ENCODE data around the gene ZZZ3. TPM values are rescaled to one million over a fixed set of nuclear protein-coding genes. Genes with fewer than 3 reads are reported as not detected.
"Not testable (repeated sequence)": the region's sequence is repeated elsewhere in the genome, so short reads cannot be mapped to it uniquely, and the experiment has no call there.

The ZZZ3 gene
- total RNA-seq: 100 to 1,000 TPM in 1 of 2 donors, 10 to 100 TPM in 1; 77.9 to 121 TPM
- polyA plus RNA-seq (ENCODE audit: insufficient read length in 2 of 2): 10 to 100 TPM; 32.7 to 43.3 TPM
- long read RNA-seq, donor 1, full-length matches to known transcripts: 5 of 5 reads
- long read RNA-seq, donor 1, partial matches to known transcripts: 0 of 5 reads
- long read RNA-seq, donor 1, other reads (novel, unspliced or antisense): 0 of 5 reads
- long read RNA-seq, donor 2, partial matches to known transcripts: 0 of 3 reads
- long read RNA-seq, donor 2, other reads (novel, unspliced or antisense): 0 of 3 reads
- long read RNA-seq, donor 3, partial matches to known transcripts: 0 of 2 reads
- long read RNA-seq, donor 3, other reads (novel, unspliced or antisense): 0 of 2 reads
- long read RNA-seq, donor 4, partial matches to known transcripts: 0 of 6 reads
- long read RNA-seq, donor 4, other reads (novel, unspliced or antisense): 0 of 6 reads

DNA sequence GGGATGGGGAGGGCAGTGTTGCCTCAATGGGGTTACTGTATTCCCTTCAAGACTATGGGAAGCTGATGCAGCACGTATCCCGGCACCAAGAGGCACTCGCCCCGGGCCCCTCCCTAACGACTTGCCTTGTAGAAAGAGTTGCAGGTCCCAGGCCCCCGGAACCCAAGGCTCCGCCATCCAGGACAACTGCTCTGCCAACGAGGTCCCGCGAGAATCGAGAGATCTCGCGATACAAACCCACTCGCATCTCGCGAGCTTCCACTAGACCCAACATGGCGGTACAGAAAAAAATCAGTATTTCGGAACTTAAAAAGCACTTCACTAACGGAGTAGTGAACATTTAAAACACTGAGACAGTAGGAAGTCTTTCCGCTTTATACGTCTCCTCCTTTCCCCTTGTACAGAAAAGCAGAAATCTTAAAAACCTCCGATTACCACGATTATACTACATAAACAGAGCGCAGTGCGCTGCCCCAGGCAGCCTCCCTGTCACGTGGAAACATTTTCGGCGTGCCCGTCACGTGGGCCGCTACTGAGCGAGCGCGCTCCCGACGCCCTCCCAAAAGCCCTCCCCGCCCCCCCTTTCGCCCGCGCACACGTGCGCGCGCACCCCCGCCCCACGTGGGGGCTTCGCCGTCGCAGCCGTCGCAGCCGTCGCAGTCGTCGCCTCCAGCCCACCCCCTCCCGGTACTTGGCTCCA is at the start of gene ZZZ3:
Gene ZZZ3 (minus strand): TSS at position 199 of the 700 bp plus-strand sequence. CDS start 49,304 bp downstream, outside the sequence.
- DNase-seq (ENCODE audit: low read depth in 4 of 6, low spot score in 6 of 6): peak; percentile 94 to 99 (median 98)
- under 1% methylated on average over 40 of the region's 56 CpGs for WGBS (ENCODE audit: insufficient coverage)
- Histone ChIP-seq H3K9me3 (ENCODE audit: control insufficient read depth, insufficient read depth, low read length) (no peaks in the 10 kb centered on the region), H3K27ac (ENCODE audit: low read depth, low read length) (peak within 1 kb of the TSS; percentile 95), H3K36me3 (ENCODE audit: control insufficient read depth, insufficient read depth, low read length) (peaks cover 5% of the 10 kb centered on the region), H3K4me1 (ENCODE audit: control insufficient read depth, insufficient read depth, low read length) (peaks cover 10% of the 10 kb centered on the region), H3K27me3 (ENCODE audit: control insufficient read depth, insufficient read depth, low read length) (no peaks in the 10 kb centered on the region), H3K4me3 (ENCODE audit: low read depth, low read length) (peak within 1 kb of the TSS; percentile 91)

DNA sequence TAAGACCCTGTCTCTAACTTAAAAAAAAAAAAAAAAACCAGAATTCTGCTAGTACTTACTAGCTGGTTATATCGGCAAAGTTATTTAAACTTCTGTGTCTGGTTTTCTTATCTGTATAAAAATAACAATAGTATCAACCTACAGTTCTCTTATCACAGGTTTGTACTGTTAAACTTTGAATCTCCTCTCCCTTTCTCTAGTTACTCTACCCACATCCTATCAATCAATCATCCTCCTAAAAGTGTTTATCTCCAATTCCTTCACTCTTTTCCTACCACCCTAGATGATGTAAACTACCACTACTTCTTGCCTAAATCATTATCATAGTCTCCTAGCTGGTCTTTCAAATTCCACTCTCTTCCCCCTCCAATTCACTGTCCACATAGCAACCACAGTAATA is 49.6 kb upstream of the ZZZ3 start:
- DNase-seq (ENCODE audit: low read depth in 4 of 6, low spot score in 6 of 6): no peak
- Histone ChIP-seq H3K36me3 (ENCODE audit: control insufficient read depth, insufficient read depth, low read length) (peaks cover 9% of the 10 kb centered on the region), H3K4me3 (ENCODE audit: low read depth, low read length) (no peak overlapping the region), H3K9me3 (ENCODE audit: control insufficient read depth, insufficient read depth, low read length) (no peaks in the 10 kb centered on the region), H3K4me1 (ENCODE audit: control insufficient read depth, insufficient read depth, low read length) (no peaks in the 10 kb centered on the region), H3K27me3 (ENCODE audit: control insufficient read depth, insufficient read depth, low read length) (no peaks in the 10 kb centered on the region), H3K27ac (ENCODE audit: low read depth, low read length) (no peak overlapping the region)
- WGBS (ENCODE audit: insufficient coverage): no CpG with 5 or more reads among the region's 1 CpG

DNA sequence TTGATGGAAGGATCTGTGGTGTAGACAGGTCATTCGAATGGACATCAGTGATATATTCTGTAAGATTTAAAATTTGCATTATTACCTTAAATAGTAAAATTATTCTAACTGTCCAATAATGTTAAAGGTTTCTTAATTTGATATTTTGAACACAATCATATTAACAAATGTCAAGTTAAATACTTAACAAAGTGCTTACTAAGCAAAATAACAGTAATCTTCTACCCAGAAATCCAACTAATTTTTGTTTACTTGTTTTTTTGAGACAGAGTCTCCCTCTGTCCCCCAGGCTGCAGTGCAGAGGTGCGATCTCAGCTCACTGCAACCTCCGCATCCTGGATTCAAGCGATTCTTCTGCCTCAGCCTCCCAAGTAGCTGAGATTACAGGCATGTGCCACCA is 43.2 kb upstream of the ZZZ3 start:
- no peak overlapping the region for H3K4me3 ChIP-seq (ENCODE audit: low read depth, low read length)
- DNase-seq (ENCODE audit: low read depth in 4 of 6, low spot score in 6 of 6): no peak
- H3K9me3 ChIP-seq (ENCODE audit: control insufficient read depth, insufficient read depth, low read length): no peaks in the 10 kb centered on the region
- peaks cover 30% of the 10 kb centered on the region for H3K36me3 ChIP-seq (ENCODE audit: control insufficient read depth, insufficient read depth, low read length)
- no CpG with 5 or more reads among the region's 4 CpGs for WGBS (ENCODE audit: insufficient coverage)
- no peak overlapping the region for H3K27ac ChIP-seq (ENCODE audit: low read depth, low read length)
- H3K4me1 ChIP-seq (ENCODE audit: control insufficient read depth, insufficient read depth, low read length): no peaks in the 10 kb centered on the region
- H3K27me3 ChIP-seq (ENCODE audit: control insufficient read depth, insufficient read depth, low read length): no peaks in the 10 kb centered on the region

DNA sequence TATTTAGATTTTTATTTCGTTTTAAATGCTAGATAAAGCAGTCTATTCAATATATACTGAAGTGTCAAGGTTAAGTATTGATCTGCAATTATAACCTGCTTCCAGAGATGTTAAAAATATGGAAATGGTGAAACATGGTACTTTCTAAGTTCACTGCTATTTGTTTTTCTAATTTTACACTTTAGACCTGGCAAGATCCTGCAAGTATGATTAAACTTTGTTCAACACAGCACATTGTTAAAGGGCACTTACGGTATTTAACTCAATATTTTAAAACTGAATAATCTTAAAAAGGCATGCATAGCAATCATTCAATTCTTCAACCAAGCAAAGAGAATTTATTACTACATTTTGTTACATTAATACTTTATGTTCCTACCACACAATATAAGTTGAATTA is 35.7 kb upstream of the ZZZ3 start:
- H3K27ac ChIP-seq (ENCODE audit: low read depth, low read length): no peak overlapping the region
- peaks cover 47% of the 10 kb centered on the region for H3K36me3 ChIP-seq (ENCODE audit: control insufficient read depth, insufficient read depth, low read length)
- H3K27me3 ChIP-seq (ENCODE audit: control insufficient read depth, insufficient read depth, low read length): no peaks in the 10 kb centered on the region
- H3K4me3 ChIP-seq (ENCODE audit: low read depth, low read length): no peak overlapping the region
- no peaks in the 10 kb centered on the region for H3K4me1 ChIP-seq (ENCODE audit: control insufficient read depth, insufficient read depth, low read length)
- H3K9me3 ChIP-seq (ENCODE audit: control insufficient read depth, insufficient read depth, low read length): no peaks in the 10 kb centered on the region
- DNase-seq (ENCODE audit: low read depth in 4 of 6, low spot score in 6 of 6): no peak
- WGBS (ENCODE audit: insufficient coverage): no CpG with 5 or more reads among the region's 2 CpGs

DNA sequence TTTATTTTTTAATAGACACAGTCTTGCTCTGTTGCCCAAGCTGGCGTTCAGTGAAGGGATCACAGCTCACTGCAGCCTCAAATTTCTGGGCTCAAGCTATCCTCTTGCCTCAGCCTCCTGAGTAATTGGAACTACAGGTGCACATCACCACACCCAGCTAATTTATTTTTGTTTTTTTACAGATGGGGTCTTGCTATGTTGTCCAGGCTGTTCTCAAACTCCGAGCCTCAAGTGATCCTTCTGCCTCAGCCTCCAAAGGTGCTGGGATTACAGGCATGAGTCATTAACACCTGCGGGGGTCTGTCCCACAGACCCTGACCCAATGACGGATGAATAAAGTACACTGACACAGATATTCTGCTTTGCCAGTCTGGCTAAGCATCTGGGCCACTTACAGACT is 33.6 kb upstream of the ZZZ3 start:
- peaks cover 51% of the 10 kb centered on the region for H3K36me3 ChIP-seq (ENCODE audit: control insufficient read depth, insufficient read depth, low read length)
- no peaks in the 10 kb centered on the region for H3K4me1 ChIP-seq (ENCODE audit: control insufficient read depth, insufficient read depth, low read length)
- no peaks in the 10 kb centered on the region for H3K27me3 ChIP-seq (ENCODE audit: control insufficient read depth, insufficient read depth, low read length)
- DNase-seq (ENCODE audit: low read depth in 4 of 6, low spot score in 6 of 6): no peak
- WGBS (ENCODE audit: insufficient coverage): 100% methylated on average over 4 of the region's 4 CpGs
- no peak overlapping the region for H3K27ac ChIP-seq (ENCODE audit: low read depth, low read length)
- H3K9me3 ChIP-seq (ENCODE audit: control insufficient read depth, insufficient read depth, low read length): no peaks in the 10 kb centered on the region
- no peak overlapping the region for H3K4me3 ChIP-seq (ENCODE audit: low read depth, low read length)

DNA sequence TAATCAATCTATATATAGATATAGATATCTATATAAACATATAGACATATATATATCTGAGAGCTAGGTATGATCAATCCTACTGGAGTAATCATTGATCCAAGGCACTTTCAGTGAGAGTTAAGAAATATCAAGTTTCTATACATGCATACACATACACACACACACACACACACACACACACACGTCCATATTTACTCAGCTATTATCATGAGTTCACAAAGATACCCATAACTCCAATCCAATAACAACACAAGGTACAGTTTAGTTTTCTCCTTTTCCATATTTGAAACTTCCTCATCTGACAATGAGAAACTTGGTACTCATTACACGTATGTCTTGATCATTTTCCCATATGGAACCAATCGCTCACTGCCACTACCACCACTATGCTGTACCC is 27.3 kb upstream of the ZZZ3 start:
- H3K36me3 ChIP-seq (ENCODE audit: control insufficient read depth, insufficient read depth, low read length): peaks cover 20% of the 10 kb centered on the region
- H3K27ac ChIP-seq (ENCODE audit: low read depth, low read length): no peak overlapping the region
- 93% methylated on average over 3 of the region's 3 CpGs for WGBS (ENCODE audit: insufficient coverage)
- no peak for DNase-seq (ENCODE audit: low read depth in 4 of 6, low spot score in 6 of 6)
- no peaks in the 10 kb centered on the region for H3K27me3 ChIP-seq (ENCODE audit: control insufficient read depth, insufficient read depth, low read length)
- H3K4me1 ChIP-seq (ENCODE audit: control insufficient read depth, insufficient read depth, low read length): no peaks in the 10 kb centered on the region
- no peak overlapping the region for H3K4me3 ChIP-seq (ENCODE audit: low read depth, low read length)
- no peaks in the 10 kb centered on the region for H3K9me3 ChIP-seq (ENCODE audit: control insufficient read depth, insufficient read depth, low read length)

DNA sequence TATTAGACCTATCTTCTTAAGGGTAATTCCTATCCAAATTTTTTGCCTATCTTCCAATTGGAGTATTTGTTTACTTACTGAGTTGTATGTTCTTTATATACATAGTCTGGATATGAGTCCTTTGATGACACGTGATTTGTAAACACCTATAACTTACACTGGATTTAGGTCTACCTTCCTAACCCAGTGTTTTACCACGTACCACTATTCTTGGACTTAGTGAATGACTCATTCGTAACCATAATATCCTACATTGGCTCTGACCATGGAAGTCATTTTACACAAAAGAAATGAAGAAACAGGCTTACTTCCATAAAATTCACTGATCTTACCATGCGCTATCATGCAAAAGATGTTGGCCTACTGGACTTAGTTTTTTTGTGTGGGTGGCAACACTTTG is 23.9 kb upstream of the ZZZ3 start:
- peaks cover 4% of the 10 kb centered on the region for H3K36me3 ChIP-seq (ENCODE audit: control insufficient read depth, insufficient read depth, low read length)
- H3K27ac ChIP-seq (ENCODE audit: low read depth, low read length): no peak overlapping the region
- H3K4me1 ChIP-seq (ENCODE audit: control insufficient read depth, insufficient read depth, low read length): no peaks in the 10 kb centered on the region
- no peaks in the 10 kb centered on the region for H3K27me3 ChIP-seq (ENCODE audit: control insufficient read depth, insufficient read depth, low read length)
- no peak overlapping the region for H3K4me3 ChIP-seq (ENCODE audit: low read depth, low read length)
- 94% methylated on average over 2 of the region's 4 CpGs for WGBS (ENCODE audit: insufficient coverage)
- no peaks in the 10 kb centered on the region for H3K9me3 ChIP-seq (ENCODE audit: control insufficient read depth, insufficient read depth, low read length)
- no peak for DNase-seq (ENCODE audit: low read depth in 4 of 6, low spot score in 6 of 6)

DNA sequence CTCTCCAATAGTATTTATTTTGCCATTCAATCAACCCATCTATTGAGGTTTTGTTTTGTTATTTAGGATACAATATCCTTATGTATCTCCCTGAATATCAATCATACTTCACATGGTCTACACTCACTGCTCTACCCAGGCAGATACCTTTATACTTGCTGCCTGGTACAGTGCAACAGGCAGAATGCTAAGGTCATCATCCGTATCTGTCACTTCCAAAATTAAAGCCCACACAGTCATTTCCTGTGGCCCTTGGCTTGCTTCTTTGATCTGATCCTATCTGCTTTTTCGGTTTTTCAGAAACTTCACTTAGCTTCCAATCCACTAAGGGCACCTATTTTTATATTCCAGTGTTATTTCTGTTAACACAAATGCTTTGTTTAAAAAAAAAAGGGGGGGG is 22.3 kb upstream of the ZZZ3 start:
- H3K27ac ChIP-seq (ENCODE audit: low read depth, low read length): no peak overlapping the region
- DNase-seq (ENCODE audit: low read depth in 4 of 6, low spot score in 6 of 6): no peak
- WGBS (ENCODE audit: insufficient coverage): 100% methylated on average over 1 of the region's 2 CpGs
- H3K4me3 ChIP-seq (ENCODE audit: low read depth, low read length): no peak overlapping the region
- no peaks in the 10 kb centered on the region for H3K27me3 ChIP-seq (ENCODE audit: control insufficient read depth, insufficient read depth, low read length)
- no peaks in the 10 kb centered on the region for H3K4me1 ChIP-seq (ENCODE audit: control insufficient read depth, insufficient read depth, low read length)
- no peaks in the 10 kb centered on the region for H3K9me3 ChIP-seq (ENCODE audit: control insufficient read depth, insufficient read depth, low read length)
- peaks cover 4% of the 10 kb centered on the region for H3K36me3 ChIP-seq (ENCODE audit: control insufficient read depth, insufficient read depth, low read length)

DNA sequence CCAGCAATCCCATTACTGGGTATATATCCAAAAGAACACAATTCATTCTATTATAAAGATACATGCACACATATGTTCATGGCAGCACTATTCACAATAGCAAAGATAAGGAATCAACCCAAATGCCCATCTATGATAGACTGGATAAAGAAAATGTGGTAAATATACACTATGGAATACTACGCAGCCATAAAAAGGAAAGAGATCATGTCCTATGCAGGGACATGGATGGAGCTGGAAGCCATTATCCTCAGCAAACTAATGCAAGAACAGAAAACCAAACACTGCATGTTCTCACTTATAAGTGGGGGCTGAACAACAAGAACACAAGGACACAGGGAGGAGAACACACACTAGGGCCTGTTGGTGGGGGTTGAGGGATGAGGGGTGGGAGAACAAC is 17.2 kb upstream of the ZZZ3 start:
- peaks cover 10% of the 10 kb centered on the region for H3K36me3 ChIP-seq (ENCODE audit: control insufficient read depth, insufficient read depth, low read length)
- H3K4me1 ChIP-seq (ENCODE audit: control insufficient read depth, insufficient read depth, low read length); H3K4me3 ChIP-seq (ENCODE audit: low read depth, low read length); H3K9me3 ChIP-seq (ENCODE audit: control insufficient read depth, insufficient read depth, low read length); H3K27ac ChIP-seq (ENCODE audit: low read depth, low read length); DNase-seq (ENCODE audit: low read depth in 4 of 6, low spot score in 6 of 6); H3K27me3 ChIP-seq (ENCODE audit: control insufficient read depth, insufficient read depth, low read length): not testable (repeated sequence)
- no CpG with 5 or more reads among the region's 1 CpG for WGBS (ENCODE audit: insufficient coverage)

DNA sequence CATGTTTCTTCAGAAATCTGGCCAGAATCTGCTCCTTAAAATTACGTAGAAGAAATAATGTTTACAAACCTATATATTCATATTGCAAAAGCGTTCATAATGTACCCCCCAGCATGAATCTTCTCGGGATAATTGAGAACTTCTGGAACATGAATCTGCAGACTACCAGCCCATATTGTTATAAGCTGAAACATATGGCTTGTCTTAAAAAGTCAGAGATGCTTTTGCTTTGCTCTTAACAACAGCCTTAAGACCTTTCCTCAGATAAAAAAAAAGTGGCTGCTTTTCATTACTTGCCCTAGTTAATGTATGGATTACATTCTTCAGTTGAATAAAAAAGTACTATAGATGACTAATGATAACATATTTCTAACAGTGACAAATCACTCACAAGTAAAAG is 15.0 kb upstream of the ZZZ3 start:
- Histone ChIP-seq H3K27ac (ENCODE audit: low read depth, low read length) (no peak overlapping the region), H3K4me1 (ENCODE audit: control insufficient read depth, insufficient read depth, low read length) (no peaks in the 10 kb centered on the region), H3K4me3 (ENCODE audit: low read depth, low read length) (no peak overlapping the region), H3K9me3 (ENCODE audit: control insufficient read depth, insufficient read depth, low read length) (no peaks in the 10 kb centered on the region), H3K36me3 (ENCODE audit: control insufficient read depth, insufficient read depth, low read length) (peaks cover 12% of the 10 kb centered on the region), H3K27me3 (ENCODE audit: control insufficient read depth, insufficient read depth, low read length) (no peaks in the 10 kb centered on the region)
- 100% methylated on average over 1 of the region's 3 CpGs for WGBS (ENCODE audit: insufficient coverage)
- DNase-seq (ENCODE audit: low read depth in 4 of 6, low spot score in 6 of 6): no peak
